BLaER1 (cell line): Measurements from ENCODE around the gene TRPV2.
"Not testable (repeated sequence)": the region's sequence is repeated elsewhere in the genome, so short reads cannot be mapped to it uniquely, and the experiment has no call there.

Experiments
- H3K27ac ChIP-seq: shearing (Covaris generic); formaldehyde crosslinking; 2 replicates; pipeline ENCODE4 v1.8.1; 2022
- H3K27me3 ChIP-seq: shearing (Covaris generic); formaldehyde crosslinking; 2 replicates; pipeline ENCODE4 v1.8.1; 2022
- H3K36me3 ChIP-seq: shearing (Covaris generic); formaldehyde crosslinking; 2 replicates; pipeline ENCODE4 v1.8.1; 2022
- H3K4me1 ChIP-seq: shearing (Covaris generic); formaldehyde crosslinking; 2 replicates; pipeline ENCODE4 v1.8.1; 2022
- H3K4me2 ChIP-seq: shearing (Covaris generic); formaldehyde crosslinking; 2 replicates; pipeline ENCODE4 v1.8.1; 2022
- H3K4me3 ChIP-seq: shearing (Covaris generic); formaldehyde crosslinking; 2 replicates; pipeline ENCODE4 v1.8.1; 2022
- H3K9ac ChIP-seq: shearing (Covaris generic); formaldehyde crosslinking; 2 replicates; pipeline ENCODE4 v1.8.1; 2022
- H3K9me3 ChIP-seq: shearing (Covaris generic); formaldehyde crosslinking; 2 replicates; pipeline ENCODE4 v1.8.1; 2022
- H4K20me1 ChIP-seq: shearing (Covaris generic); formaldehyde crosslinking; 2 replicates; pipeline ENCODE4 v1.8.1; 2022
- Cebpa-rat ChIP-seq: shearing (Covaris generic); IDR thresholded peaks from 2 replicates; pipeline ENCODE4 v1.8.1; 2022

TRPV2 gene

DNA sequence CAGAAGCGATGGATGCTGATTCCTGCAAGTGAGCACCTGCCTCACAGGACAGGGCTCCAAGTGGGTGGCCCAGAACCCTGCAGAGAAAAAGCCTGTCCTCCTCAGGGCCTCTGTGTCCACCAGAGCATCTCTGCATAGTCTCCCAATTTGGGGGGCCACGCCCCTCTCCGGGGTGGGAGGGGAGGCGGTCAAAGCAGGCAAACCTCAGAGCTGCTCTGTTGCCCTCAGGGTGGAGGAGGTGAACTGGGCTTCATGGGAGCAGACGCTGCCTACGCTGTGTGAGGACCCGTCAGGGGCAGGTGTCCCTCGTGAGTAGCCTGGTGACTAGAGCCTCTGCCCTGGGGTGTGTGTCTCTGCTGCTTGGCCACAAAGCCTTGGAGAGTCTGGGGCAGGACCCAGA is 19.3 kb downstream of the TRPV2 start:
- Histone ChIP-seq H3K9me3 (no peaks in the 10 kb centered on the region), H3K4me1 (peaks cover 24% of the 10 kb centered on the region), H4K20me1 (no peaks in the 10 kb centered on the region), H3K4me3 (no peak overlapping the region), H3K27ac (peak overlapping the region; percentile 45; the same call in 1 of the 2 replicates), H3K36me3 (peaks cover 10% of the 10 kb centered on the region; the same call in 1 of the 2 replicates), H3K27me3 (no peaks in the 10 kb centered on the region), H3K4me2 (peak overlapping the region; percentile 36), H3K9ac (peak overlapping the region; percentile 41)
- TF ChIP-seq Cebpa-rat = no peak

DNA sequence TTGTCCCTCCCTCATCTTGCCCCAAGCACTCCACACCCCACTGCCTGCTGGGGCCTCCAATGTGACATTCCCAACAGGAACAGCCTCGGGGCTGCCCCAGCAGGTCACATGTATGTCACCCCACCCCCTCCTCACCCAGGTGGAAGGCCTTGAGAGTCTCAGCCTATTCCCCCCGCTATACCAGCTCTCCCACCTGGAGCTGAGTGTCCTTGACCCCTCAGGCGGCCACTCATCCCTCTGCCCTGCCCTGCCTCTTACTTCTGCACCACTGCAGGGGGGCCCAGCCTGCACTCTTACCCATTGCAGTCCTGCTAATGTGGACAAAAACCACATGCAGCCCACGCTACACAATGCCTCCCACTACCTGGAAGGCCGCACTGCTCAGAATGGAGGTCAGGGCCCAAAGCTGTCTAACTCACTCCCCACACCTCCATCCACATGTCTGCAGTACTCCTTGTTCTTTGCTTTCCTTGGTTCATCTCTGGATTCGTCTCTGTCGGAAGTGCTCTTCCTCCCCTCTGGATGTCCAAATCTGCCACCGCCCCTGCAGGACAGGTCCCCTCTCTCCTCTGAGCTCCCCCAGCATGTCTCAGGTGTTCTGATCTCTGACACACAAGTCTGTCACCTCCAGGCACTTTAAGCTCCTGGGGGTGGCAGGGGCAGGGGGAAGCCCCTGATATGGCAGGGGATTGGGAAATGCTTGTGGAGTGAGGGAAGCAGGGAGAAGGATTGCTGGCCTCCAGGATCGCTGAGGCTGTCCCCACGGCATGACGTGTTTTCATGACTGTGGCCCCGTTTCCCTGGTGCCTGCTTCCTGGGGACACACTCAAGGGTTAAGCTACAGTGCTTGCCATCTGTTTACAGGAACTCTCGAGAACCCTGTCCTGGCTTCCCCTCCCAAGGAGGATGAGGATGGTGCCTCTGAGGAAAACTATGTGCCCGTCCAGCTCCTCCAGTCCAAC is 20.8 kb downstream of the TRPV2 start:
- H3K9ac ChIP-seq = no peak overlapping the region
- peaks cover 37% of the 10 kb centered on the region for H3K4me1 ChIP-seq
- H3K27ac ChIP-seq = peak overlapping the region; percentile 45; the same call in 1 of the 2 replicates
- peaks cover 15% of the 10 kb centered on the region for H4K20me1 ChIP-seq
- H3K27me3 ChIP-seq = no peaks in the 10 kb centered on the region
- no peaks in the 10 kb centered on the region for H3K9me3 ChIP-seq
- no peak overlapping the region for H3K4me2 ChIP-seq
- H3K4me3 ChIP-seq = no peak overlapping the region
- peaks cover 26% of the 10 kb centered on the region for H3K36me3 ChIP-seq
- no peak for TF ChIP-seq Cebpa-rat

DNA sequence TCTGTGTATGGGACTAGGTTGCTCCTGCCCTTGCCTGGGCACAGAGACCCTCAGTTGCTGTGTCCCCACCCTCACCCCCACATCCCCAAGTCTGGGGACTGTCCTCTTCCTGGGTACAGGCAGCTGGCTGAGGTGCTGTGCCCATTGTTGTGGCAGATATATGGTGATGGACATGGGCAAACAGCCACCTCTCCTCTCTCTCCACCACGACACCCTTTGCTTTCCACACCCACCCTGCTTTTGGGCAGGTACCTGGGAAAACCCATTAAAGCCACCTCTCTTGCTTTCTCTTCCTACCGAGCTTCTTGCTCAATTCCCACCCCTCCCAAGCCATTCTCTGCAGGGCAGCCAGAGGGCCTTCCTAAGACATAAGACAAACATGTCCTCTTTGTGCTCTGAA is 21.7 kb downstream of the TRPV2 start:
- Histone ChIP-seq H3K36me3 (peaks cover 34% of the 10 kb centered on the region), H3K27ac (no peak overlapping the region), H3K4me1 (peaks cover 46% of the 10 kb centered on the region), H3K27me3 (no peaks in the 10 kb centered on the region), H4K20me1 (peaks cover 24% of the 10 kb centered on the region), H3K9ac (no peak overlapping the region), H3K9me3 (no peaks in the 10 kb centered on the region), H3K4me2 (no peak overlapping the region), H3K4me3 (no peak overlapping the region)
- TF ChIP-seq Cebpa-rat = no peak

DNA sequence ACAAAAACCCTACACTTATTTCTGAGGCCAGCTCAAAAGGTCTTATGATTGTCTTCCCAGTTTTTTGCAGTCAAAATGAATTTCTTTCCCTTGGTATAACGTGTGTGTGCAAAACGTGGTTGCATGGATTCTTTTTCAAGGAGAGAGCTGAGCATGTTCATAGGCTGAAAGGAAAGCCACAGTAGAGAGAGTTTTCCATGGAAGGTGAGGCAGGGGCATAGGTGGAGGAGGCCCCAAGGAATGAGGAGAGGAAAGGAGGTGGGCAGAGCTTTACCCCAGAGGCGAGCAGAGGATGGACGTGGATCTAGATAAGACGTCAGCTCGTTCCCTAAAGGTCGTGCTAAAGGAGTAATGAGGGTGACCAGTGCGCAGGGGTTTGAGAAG is 22.8 kb downstream of the TRPV2 start:
- Histone ChIP-seq H3K9ac (peak overlapping the region; percentile 59; the same call in 1 of the 2 replicates), H3K4me2 (peak overlapping the region; percentile 84), H3K36me3 (peaks cover 42% of the 10 kb centered on the region), H3K9me3 (no peaks in the 10 kb centered on the region), H3K4me1 (peaks cover 57% of the 10 kb centered on the region), H3K27ac (peak overlapping the region; percentile 79), H3K4me3 (peak overlapping the region; percentile 91), H3K27me3 (no peaks in the 10 kb centered on the region), H4K20me1 (peaks cover 35% of the 10 kb centered on the region)
- TF ChIP-seq Cebpa-rat = no peak

DNA sequence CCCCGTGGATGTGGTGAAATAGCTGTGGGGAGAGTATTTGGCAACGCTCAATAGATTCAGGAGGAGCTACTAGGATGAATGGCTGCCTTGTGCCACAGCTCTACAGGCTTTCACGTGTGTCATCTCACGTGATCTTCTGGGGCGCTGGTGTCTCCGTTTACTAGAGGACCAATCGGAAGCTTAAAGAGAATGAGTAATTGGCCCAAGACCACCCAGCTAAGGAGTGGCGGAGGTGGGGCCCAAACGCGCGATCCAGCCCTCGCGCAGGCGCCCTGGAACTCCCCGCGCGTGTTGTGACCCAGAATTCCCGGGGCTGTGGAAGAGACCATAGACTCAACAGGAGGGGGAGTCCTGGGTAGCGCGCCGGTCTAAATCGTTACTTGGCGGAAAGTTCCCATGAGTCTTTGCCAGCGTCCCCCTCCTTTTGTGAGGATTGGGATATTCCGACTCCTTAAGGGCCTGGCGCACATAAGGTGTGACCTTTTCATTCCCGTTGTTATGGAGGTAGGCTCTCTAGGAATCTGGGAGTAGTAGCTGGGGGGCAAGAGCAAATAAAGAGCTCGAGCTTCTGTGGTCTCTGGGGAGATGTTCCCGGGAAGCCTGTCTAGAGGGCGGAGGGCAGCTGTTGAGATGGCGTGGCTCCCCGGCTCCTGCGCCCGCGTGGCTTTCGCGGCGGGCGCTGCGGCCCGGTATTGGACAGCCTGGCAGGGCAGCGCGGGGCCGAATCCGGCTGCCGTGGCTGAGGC is 23.4 kb downstream of the TRPV2 start:
- H3K4me2 ChIP-seq = peak overlapping the region; percentile 98
- peak overlapping the region; percentile 98 for H3K9ac ChIP-seq
- H3K4me3 ChIP-seq = peak overlapping the region; percentile 91
- peaks cover 42% of the 10 kb centered on the region for H3K36me3 ChIP-seq
- H3K27me3 ChIP-seq = no peaks in the 10 kb centered on the region
- H3K9me3 ChIP-seq = no peaks in the 10 kb centered on the region
- TF ChIP-seq Cebpa-rat = no peak
- peaks cover 41% of the 10 kb centered on the region for H4K20me1 ChIP-seq
- peak overlapping the region; percentile 97 for H3K27ac ChIP-seq
- peaks cover 63% of the 10 kb centered on the region for H3K4me1 ChIP-seq

DNA sequence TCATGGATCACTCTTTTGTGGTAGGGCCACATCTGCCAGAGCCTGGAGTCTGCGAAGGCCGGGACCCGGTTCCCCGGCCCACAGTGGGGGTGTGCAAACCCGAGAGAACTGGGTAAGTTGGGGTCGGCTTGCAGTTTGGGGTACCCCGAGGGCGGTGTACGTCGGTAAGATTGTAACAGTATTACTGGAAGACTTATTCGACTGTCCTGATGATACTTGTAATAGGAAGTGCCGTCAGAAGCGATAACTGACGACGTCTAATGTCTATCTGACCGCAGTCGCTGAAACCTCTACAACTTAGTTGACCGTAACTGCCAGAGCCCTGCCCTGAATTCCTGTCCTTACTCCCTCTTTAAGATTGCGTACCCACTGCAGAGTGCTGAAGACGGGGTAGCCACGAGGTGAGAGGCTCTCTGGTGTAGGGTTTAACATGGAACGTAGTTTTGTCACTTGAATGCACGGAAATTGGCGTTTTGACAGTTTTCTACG is 24.0 kb downstream of the TRPV2 start:
- peak overlapping the region; percentile 98 for H3K4me2 ChIP-seq
- no peaks in the 10 kb centered on the region for H3K27me3 ChIP-seq
- peak overlapping the region; percentile 97 for H3K27ac ChIP-seq
- TF ChIP-seq Cebpa-rat = no peak
- peaks cover 66% of the 10 kb centered on the region for H3K4me1 ChIP-seq
- H3K9me3 ChIP-seq = no peaks in the 10 kb centered on the region
- H3K9ac ChIP-seq = peak overlapping the region; percentile 98
- H3K36me3 ChIP-seq = peaks cover 48% of the 10 kb centered on the region
- peak overlapping the region; percentile 91 for H3K4me3 ChIP-seq
- peaks cover 47% of the 10 kb centered on the region for H4K20me1 ChIP-seq

DNA sequence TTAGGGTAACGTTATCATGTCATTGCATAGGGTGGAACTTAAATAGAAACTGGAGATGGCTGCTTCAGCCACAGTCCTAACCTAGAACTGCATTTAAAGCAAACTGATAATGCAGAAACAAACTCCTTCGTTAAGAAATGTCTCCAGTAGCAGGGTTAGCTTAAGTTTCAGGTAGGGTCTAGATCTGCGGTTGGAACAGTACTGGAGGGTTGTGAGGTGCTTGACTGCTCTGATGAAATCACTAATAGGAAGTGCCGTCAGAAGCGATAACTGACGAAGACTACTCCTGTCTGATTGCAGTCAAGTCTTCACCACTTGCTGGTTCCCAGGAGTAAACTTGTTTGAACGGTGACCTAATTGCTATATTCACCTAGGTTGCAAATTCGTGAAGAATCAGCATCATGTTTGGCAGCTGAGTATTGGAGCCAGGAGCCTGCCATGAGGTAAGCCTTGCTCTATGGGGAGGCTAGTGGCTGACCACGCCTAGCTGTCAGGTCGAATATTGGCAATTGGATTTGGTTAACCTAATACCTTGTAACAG is 24.5 kb downstream of the TRPV2 start:
- TF ChIP-seq Cebpa-rat = no peak
- peaks cover 52% of the 10 kb centered on the region for H3K36me3 ChIP-seq
- peak overlapping the region; percentile 98 for H3K9ac ChIP-seq
- no peaks in the 10 kb centered on the region for H3K9me3 ChIP-seq
- H3K4me1 ChIP-seq = peaks cover 66% of the 10 kb centered on the region
- peak overlapping the region; percentile 97 for H3K27ac ChIP-seq
- H4K20me1 ChIP-seq = peaks cover 52% of the 10 kb centered on the region
- peak overlapping the region; percentile 98 for H3K4me2 ChIP-seq
- peak overlapping the region; percentile 91 for H3K4me3 ChIP-seq
- H3K27me3 ChIP-seq = no peaks in the 10 kb centered on the region

DNA sequence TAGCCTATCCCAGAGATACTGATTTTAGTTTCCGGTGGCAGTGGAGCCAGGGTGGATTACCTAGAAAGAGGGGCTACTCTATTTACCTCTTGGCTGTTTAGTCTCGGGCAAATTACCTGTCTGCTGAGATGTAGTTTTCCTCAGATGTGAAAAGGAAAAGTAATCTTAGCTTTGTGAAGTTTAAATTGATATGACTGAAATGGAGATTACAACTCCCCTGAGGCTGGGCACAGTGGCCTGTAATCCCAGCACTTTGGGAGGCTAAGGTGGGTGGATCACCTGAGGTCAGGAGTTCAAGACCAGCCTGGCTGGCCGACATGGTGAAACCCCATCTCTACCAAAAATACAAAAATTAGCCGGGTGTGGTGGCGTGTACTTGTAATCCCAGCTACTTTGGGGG is 25.0 kb downstream of the TRPV2 start:
- peaks cover 55% of the 10 kb centered on the region for H3K36me3 ChIP-seq
- H3K4me3 ChIP-seq = peak overlapping the region; percentile 91
- H4K20me1 ChIP-seq = peaks cover 57% of the 10 kb centered on the region
- peak overlapping the region; percentile 98 for H3K9ac ChIP-seq
- H3K4me2 ChIP-seq = peak overlapping the region; percentile 98
- H3K27me3 ChIP-seq, H3K9me3 ChIP-seq: not testable (repeated sequence)
- H3K4me1 ChIP-seq = peaks cover 66% of the 10 kb centered on the region
- H3K27ac ChIP-seq = peak overlapping the region; percentile 97

DNA sequence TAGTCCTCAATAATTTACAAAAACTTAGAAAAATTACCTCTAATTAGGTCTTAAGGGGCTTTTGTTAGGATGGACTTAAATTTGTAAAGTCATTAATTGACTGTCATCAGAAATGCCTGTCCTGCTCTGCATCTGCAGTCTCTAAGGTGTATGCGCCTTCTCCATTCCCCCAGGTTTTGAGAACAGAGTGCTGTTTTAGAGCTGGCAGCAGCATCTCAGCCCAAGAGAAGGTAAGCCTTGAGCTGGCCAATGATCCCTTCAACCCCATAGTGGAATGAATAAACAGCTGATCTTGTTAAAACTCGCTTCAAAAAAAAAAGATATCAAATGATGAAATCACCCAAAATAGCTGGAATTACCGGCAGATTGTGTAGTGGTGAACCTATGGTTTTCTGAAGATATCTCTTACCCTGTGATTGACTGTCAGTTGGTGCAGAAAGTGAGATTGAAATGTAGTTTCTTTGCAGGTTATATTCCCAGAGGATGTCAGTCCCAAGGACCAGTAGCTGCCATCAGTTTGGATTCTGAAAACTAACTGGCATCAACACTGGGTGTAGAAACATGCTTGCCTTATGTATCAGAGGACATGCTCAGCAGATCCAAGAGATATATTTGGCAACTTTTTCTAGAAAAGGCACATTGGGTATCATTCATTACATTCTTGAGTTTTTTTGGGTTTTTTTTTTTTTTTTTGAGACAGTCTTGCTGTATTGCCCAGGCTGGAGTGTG is 25.7 kb downstream of the TRPV2 start:
- Histone ChIP-seq H3K27ac (peak overlapping the region; percentile 97), H3K4me3 (peak overlapping the region; percentile 91), H3K4me1 (peaks cover 69% of the 10 kb centered on the region)

More for the DNA sequence above, 25.7 kb downstream of the TRPV2 start:
- H3K9me3 ChIP-seq = no peaks in the 10 kb centered on the region
- peaks cover 62% of the 10 kb centered on the region for H3K36me3 ChIP-seq
- TF ChIP-seq Cebpa-rat = no peak
- H3K27me3 ChIP-seq = no peaks in the 10 kb centered on the region
- peaks cover 64% of the 10 kb centered on the region for H4K20me1 ChIP-seq
- H3K4me2 ChIP-seq = peak overlapping the region; percentile 98
- H3K9ac ChIP-seq = peak overlapping the region; percentile 98
